Mesenteric fat pad (tissue), 1 donor: ENCODE results near the gene SCN2A. TPM values are rescaled to one million over a fixed set of nuclear protein-coding genes. Genes with fewer than 3 reads are reported as not detected.
"Not testable (repeated sequence)": the region's sequence is repeated elsewhere in the genome, so short reads cannot be mapped to it uniquely, and the experiment has no call there.

Experiments
- DNase-seq: peaks from one replicate; pipeline ENCODE4 v3.0.0-alpha.2; 2020; ENCODE audit warnings: low spot score
- total RNA-seq: library from RNA; stranded (reverse); fragmentation: NEBNext Ultra II Directional; extraction: Animal tissue kit (Norgen Biotek cat#: 25700); gene quantifications from one replicate; pipeline ENCODE4 v1.2.1, GENCODE V29; 2021
- donor health status: DM: yes; HTN: yes; CAD: no.

The SCN2A gene
- total RNA-seq, 1 donor from 2014 or later, result 0.16 TPM

DNA sequence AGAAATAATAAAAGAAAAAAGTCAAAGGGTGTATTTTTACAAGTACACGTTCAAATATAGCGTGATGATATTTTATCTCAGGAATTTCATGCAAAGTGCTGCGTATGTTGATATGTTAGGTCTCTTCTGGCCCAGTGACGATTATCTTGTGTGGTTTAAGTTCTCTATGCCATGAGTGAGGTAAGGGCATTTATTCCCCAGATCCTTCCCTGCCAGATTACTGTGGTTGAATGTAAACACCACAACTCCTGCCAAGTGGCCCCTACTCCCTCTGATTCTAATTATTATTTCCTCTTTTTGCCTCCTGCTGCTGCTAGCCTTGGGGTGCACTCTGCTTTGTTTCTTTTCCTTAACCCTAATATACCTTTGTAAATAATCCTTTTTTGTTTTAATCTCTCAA, 12.2 kb downstream of the SCN2A start:
- no peak for DNase-seq

DNA sequence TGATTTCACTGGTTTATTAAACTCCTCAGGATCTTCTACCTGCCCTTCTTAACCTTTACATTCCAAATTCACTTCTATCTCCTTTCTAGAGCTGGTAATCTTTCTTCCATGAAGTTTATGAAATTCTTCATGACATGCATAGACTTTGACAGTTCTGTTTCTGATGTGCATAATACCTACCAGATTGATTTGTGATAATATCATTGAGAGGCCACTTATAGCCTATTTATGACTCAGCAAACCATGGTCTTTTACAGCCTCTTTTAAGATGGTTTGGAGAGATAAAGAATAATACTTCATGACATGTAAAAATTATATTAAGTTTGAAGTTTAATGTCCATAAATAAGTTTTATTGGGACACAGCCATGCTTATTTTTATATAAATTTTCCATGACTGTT, 14.0 kb downstream of the SCN2A start:
- no peak for DNase-seq

DNA sequence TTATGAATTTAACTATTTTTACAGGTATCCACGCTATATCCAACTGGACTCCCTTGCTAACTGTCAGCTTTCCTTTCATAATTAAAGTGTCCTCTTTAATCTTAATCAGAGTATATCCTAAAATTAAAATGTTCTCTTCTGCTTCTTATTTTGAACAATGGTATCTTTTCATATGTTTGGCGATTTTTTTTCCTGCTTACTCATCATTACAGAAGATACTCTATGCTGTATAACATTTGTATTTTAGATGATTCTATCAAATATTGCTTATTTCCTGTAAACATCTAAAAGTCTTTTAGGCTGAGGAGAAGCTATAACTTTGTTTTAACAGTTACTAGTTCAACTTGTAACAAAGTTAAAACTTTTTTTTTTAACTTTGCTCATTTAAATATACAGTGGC, 17.4 kb downstream of the SCN2A start:
- DNase-seq, result no peak

- not testable (repeated sequence) for DNase-seq
These were observed 21.1 kb downstream of the SCN2A start for GRCh38 chr2:165260347-165260746.

DNA sequence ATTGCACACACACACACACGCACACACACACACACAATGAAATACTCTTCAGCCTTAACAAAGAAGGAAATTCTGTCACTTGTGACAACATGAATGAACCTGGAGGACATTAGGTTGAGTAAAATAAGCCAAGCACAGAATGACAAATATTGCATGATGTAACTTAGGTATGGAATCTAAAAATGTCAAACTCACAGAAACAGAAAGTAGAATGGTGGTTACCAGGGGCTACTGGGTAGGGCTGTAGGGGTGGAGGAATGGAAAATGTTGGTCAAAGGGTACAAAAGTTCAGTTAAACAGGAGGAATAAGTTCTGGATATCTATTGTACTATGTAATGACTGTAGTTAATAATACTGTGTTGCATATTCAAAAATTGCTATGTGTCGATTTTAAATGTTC, 29.5 kb downstream of the SCN2A start:
- no peak for DNase-seq

GRCh38 chr2:165273176-165273575, 34.0 kb downstream of the SCN2A start:
- no peak for DNase-seq

DNA sequence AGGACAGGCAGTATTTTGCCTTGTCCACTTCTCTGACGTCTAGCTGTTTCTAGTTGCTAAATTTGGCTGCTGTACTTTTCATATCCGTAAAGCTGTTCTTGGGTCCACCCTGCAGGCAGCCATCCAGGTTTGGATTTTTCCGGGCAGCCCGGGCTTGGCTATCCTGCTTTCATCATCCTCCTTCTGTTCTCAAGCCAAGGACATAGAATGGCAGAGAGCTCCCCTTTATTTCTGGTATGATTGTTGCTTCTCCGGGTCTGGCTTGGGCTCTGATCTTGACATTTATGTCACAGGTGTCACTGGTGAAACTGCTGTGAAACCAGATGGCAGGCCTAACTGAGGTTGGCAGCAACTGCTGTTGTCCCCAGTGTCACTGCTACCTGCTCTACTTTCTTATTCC, 35.5 kb downstream of the SCN2A start:
- DNase-seq, result no peak

- no peak for DNase-seq
These were observed 36.7 kb downstream of the SCN2A start for GRCh38 chr2:165275932-165276331.

GRCh38 chr2:165277295-165277694, 38.1 kb downstream of the SCN2A start:
- no peak for DNase-seq

DNA sequence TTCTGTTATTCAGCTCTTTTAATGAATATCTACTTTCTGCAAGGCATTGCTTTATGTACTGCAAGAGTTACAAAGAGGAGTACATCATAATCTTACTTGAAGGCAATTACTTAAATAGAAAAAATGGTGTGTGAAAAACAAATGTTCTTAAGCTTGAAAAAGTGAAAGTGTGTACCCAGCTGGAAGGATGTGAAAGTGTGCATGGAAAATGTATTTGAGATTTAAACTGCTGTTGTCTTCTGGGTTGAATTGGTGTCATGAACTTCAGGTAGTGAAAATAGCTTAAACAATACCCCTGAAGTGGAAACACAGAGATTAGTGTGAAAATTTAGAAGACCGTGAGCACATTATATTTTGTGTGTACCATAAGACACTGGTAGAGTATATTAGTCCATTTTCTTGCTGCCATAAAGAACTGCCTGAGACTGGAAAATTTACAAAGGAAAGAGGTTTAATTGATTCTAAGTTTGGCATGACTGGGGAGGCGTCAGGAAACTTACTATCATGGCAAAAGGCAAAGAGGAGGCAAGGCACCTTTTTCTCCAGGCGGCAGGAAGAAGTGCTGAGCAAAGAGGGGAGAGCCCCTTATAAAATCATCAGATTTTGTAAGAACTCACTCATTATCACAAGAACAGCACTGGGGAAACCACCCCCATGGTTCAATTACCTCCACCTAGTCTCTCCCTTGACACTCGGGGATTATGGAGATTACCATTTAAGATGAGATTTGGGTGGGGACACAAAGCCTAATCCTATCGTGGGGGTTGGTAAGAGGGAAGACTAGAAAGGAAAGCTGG, 38.8 kb downstream of the SCN2A start:
- DNase-seq, result no peak

GRCh38 chr2:165280356-165280755, 41.1 kb downstream of the SCN2A start:
- DNase-seq, result no peak

DNA sequence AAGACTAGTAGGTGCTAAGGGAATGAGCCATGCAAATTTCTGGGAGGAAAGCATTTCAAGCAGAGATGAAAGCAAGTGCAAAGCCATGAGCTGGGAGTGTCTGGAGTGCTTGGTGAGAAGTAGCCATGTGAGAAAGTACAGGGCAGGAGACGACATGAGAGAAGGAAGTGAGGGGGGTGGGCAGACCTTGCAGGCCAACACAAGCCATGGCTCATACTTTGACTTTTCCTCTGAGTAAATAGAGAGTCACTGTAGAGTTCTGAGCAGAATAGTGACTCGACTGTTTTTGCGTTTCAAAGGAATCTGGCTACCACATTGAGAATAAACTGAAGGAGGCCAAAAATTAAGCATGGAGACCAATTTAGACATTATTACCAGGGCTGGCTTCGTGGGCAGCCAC, 42.2 kb downstream of the SCN2A start:
- DNase-seq, result no peak

DNA sequence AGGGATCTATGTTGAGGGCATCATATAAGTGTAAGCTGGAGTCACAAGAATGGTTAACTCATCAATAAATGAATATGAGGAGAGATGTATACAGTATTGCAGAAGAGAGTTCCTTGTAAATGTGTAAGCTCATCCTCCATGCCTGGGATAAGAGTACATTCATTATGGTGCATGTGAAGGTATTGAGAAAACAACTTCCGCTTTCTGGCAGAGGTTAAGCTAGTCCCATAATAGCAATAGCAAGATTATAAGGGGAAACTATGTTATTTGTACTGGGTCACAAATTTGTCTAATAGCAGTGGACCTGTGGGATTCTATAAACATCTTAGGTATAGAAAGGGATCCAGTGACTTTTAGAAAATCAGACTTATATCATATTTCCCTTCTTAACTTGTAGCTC, 44.1 kb downstream of the SCN2A start:
- no peak for DNase-seq

DNA sequence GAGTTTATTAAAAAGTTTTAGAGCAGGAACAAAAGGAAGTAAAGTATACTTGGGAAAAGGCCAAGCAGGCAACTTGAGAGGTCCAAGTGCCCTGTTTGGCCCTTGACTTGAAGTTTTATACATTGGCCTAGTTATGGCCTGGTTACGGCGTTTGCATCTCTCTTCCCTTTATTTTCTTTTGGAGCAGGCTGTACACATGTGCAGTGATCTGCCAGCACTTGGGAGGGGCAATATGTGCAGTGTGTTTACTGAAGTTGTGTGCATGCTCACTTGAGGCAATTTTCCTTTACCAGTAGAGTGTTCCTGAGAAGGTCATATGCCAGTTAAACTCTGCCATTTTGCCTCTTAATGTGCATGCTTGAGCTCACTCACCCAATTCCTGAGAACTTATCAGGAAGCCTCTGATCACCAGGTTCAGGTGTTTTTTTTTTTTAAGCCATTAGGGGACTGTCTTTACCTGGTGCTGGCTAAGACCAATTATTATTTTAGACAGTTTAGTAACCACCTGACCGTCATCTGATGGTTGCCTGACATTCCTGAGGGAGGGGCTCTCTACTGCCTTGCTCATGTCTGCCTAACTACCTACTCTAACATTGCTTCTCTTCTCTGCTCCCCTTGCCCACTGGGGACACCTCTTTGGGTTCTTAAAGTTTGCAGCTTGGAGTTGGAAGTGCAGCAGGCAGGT, 48.0 kb downstream of the SCN2A start:
- DNase-seq, result no peak

GRCh38 chr2:165289069-165289468, 49.9 kb downstream of the SCN2A start:
- DNase-seq, result no peak

DNA sequence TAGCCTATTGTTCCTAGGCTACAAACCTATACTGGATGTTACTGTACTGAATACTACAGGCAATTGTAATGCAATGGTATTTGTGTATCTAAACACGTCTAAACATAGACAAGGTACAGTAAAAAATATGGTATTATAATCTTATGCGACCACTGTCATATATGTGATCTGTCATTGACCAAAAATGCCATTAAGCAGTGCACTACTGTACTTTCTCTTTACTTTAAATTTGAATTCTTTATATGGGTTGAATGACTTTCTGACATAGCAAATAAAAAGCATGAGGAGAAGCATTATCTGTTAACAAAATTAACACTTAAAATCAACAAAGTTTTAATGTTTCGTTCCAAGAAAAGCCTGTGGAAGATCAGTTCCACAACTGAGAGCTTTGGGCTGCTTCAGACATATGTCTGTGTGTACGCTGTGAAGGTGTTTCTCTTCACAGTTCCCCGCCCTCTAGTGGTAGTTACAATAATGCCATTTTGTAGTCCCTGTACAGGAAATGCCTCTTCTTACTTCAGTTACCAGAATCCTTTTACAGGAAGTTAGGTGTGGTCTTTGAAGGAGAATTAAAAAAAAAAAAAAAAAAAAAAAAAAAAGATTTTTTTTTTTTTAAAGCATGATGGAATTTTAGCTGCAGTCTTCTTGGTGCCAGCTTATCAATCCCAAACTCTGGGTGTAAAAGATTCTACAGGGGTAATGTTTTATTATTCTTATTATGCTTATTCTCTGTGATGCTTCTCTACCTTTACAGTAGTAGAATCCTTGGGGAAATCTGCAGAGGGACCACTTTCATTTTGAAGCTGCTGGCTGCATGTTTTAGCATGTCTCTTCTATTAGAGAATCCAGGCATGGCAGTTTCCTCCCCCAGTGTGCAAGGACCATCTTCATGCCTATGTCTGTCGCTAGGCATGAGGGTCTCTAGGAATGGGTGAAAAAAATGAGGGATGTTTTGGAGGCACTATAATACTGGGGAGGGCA, 54.5 kb downstream of the SCN2A start:
- no peak for DNase-seq

DNA sequence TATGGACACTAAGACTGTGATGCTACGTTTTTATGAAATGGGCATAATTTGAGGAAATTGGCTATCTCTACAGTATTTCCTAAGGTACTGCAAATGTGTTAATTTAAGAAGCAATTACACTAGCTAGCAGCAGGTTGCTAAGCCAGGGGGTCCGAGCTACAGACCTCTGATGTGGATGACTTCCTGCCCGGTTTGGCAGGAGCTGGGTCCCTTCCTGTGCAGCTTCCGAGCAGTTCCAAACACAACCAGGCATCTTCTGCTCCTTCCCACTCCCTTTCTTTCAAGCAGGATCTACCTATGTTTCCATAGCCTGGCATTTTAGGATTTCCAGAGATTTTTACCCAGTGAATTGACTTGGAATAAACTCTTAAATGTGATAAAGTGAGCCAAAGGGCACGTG, 55.7 kb downstream of the SCN2A start:
- DNase-seq, result no peak

GRCh38 chr2:165295643-165296042, 56.4 kb downstream of the SCN2A start:
- DNase-seq, result no peak

DNA sequence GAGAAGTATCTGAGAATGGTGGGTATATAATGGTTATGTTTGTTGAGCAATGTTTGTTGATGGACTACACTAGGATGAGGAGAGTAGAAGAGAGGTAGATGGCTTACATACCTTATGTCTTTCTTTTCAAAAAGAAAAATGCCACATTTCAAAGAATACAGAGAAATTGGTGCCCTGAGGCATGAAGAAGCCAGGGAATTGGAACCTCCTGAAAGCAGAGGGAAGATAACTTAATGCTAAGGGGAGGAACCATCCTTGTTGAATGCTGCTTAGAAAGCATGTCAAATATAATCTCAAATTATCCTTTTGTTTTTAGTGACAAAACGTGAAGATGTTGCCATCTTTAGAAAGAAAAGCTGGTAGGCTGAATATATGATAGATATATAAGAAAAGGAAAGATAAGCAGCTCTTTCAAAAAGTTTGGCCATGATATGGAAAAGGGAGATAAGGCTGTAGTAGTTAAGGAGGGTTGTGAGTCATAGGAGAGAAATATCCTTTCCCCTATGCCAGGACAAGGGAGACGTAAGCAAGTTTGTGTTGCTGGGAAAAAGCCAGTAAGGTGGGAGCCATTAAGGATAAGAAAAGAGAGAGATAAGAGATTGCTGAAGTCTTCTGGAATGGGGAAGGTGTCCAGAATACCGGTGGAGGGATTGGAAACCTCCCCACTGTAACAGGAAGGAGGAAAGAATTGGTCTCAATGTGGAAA, 66.3 kb downstream of the SCN2A start:
- no peak for DNase-seq

DNA sequence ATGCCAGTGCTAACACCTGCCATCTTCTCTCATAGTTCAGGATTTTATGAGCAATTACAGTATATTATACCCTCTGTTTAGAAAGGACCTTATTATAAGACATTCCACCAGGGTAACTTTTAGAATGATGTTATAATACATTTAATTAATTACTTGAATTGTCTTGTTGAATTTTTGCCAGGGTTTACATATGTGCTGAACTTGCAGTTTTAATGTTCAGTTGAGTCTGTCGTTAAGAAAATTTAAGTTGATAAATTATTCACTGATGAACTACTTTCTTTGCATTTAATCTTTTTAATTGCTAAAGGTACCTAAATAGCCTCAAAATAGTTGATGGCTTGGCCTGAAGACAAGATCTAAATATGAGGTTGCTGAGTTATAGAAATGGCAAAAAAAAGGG, 68.1 kb downstream of the SCN2A start:
- DNase-seq, result no peak

DNA sequence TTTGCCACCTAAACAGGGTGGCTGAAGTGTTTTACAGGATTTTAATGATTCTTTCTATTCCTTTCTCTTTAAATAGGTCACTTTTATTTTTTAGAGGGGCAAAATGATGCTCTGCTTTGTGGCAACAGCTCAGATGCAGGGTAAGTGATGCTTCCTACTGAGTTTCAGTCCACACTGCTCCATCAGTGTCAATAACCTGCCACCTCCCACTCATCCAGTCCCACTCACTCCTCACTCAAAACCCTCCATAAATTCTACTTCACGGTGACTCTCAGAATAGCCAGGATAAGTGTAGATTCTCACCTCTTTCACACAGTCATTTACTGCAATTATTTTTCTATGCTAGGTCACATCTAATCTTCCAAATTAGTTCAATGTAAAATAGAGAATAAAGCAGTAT, 72.7 kb downstream of the SCN2A start:
- no peak for DNase-seq
